OCI-LY1 (cell line): ENCODE data around the gene SUGCT.

ENCODE experiments used
- CTCF ChIP-seq: fragments of 200-600 bp; sonication (generic), shearing (Covaris generic); IDR thresholded peaks from 2 replicates; pipeline ENCODE4 v1.5.1; 2017; ENCODE audit warnings: mild to moderate bottlenecking, antibody characterized with exemption, low read length, moderate library complexity, mixed read lengths
- EZH2 ChIP-seq: fragments of 200-600 bp; sonication (generic), shearing (Covaris generic); IDR thresholded peaks from 2 replicates; pipeline ENCODE4 v1.8.0; 2017; ENCODE audit warnings: borderline replicate concordance, mixed run types, mild to moderate bottlenecking, antibody characterized with exemption, low read length, moderate library complexity, mixed read lengths

DNA sequence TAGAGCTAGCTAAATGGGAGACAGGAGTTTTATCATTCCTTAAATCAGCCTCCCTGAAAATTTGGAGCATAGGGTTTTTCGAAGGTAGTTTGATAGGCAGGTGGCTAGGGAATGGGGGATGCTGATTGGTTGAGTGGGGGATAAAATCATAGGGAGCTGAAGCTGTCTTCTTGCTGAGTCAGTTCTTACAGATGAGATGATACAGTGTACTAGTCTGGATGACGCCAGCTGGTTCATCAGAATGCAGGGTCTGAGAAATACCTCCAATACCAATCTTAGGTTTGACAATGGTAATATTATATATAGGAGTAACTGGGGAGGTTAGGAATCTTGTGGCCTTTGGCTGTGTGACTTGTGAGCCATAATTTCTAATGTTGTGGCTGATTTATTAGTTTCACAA lies 271.2 kb downstream of the SUGCT start:
- TF ChIP-seq CTCF (no peak), EZH2 (no peak)
